OCI-LY7 (cell line): ENCODE data around the gene IFIT1B. TPM values are rescaled to one million over a fixed set of nuclear protein-coding genes. Genes with fewer than 3 reads are reported as not detected.

Experiments used
- BruUV-seq: library from RNA; stranded (reverse); fragments of 400-500 nt; replicated peaks from 2 replicates; lab custom pipeline; 2021; lab: Mats Ljungman, UMichigan
- CTCF ChIA-PET: fragments of 300-600 bp; sonication (Branson Sonifier 250); formaldehyde crosslinking; loops from one replicate; lab custom pipeline; 2022; ENCODE audit warnings: antibody characterized with exemption; ENCODE audit not compliant: unreplicated experiment; lab: Charles Lee
- POLR2A ChIA-PET: fragments of 300-600 bp; sonication (Branson Sonifier 250); formaldehyde crosslinking; loops from one replicate; lab custom pipeline; 2022; ENCODE audit warnings: antibody characterized with exemption; lab: Charles Lee
- DNase-seq: peaks from one replicate; pipeline ENCODE4 v3.0.0-alpha.2; 2015; ENCODE audit warnings: low spot score
- H2AFZ ChIP-seq: fragments of 200-600 bp; sonication (generic), shearing (Covaris generic); 2 replicates; pipeline ENCODE4 v1.6.1; 2014; ENCODE audit warnings: mild to moderate bottlenecking, antibody characterized with exemption, low read length, moderate library complexity
- H3K27ac ChIP-seq: fragments of 200-600 bp; sonication (generic); 2 replicates; pipeline ENCODE4 v1.5.1; 2014; ENCODE audit warnings: mixed run types, low read depth, mild to moderate bottlenecking, moderate library complexity, low read length, inconsistent platforms; ENCODE audit not compliant: poor library complexity, severe bottlenecking
- H3K36me3 ChIP-seq: fragments of 200-600 bp; sonication (generic); 2 replicates; pipeline ENCODE4 v1.6.1; 2014; ENCODE audit warnings: mild to moderate bottlenecking, antibody characterized with exemption, low read length, moderate library complexity, mixed read lengths; ENCODE audit not compliant: insufficient read depth
- H3K4me1 ChIP-seq: fragments of 200-600 bp; sonication (generic); 2 replicates; pipeline ENCODE4 v1.5.1; 2014; ENCODE audit warnings: mild to moderate bottlenecking, low read length; ENCODE audit not compliant: insufficient read depth, poor library complexity, severe bottlenecking
- H3K4me2 ChIP-seq: fragments of 200-600 bp; sonication (generic); 2 replicates; pipeline ENCODE4 v1.6.1; 2014; ENCODE audit warnings: mild to moderate bottlenecking, low read length
- H3K4me3 ChIP-seq: fragments of 200-600 bp; sonication (generic); 2 replicates; pipeline ENCODE4 v1.5.1; 2014; ENCODE audit warnings: mild to moderate bottlenecking, low read depth, low read length; ENCODE audit not compliant: poor library complexity, severe bottlenecking
- H3K79me2 ChIP-seq: fragments of 200-600 bp; sonication (generic); 2 replicates; pipeline ENCODE4 v1.6.1; 2016; ENCODE audit warnings: low read depth, mild to moderate bottlenecking, low read length, moderate library complexity, mixed read lengths; ENCODE audit not compliant: insufficient read depth
- H3K9me2 ChIP-seq: fragments of 200-600 bp; sonication (generic); 2 replicates; pipeline ENCODE4 v1.6.1; 2016; ENCODE audit warnings: mild to moderate bottlenecking, low read length, mixed read lengths; ENCODE audit not compliant: insufficient read depth
- H3K9me3 ChIP-seq: fragments of 200-600 bp; sonication (generic); 2 replicates; pipeline ENCODE4 v1.6.1; 2014; ENCODE audit warnings: mild to moderate bottlenecking, mixed run types, low read length, mixed read lengths
- H4K20me1 ChIP-seq: fragments of 200-600 bp; sonication (generic); 2 replicates; pipeline ENCODE4 v1.6.1; 2014; ENCODE audit warnings: mild to moderate bottlenecking, antibody characterized with exemption, low read length, moderate library complexity, mixed read lengths; ENCODE audit not compliant: insufficient read depth
- EZH2phosphoT487 ChIP-seq: fragments of 200-600 bp; sonication (generic); IDR thresholded peaks from 2 replicates; pipeline ENCODE4 v1.6.1; 2018; ENCODE audit warnings: low read depth, borderline replicate concordance, mild to moderate bottlenecking, mixed run types, antibody characterized with exemption, low read length, moderate library complexity, mixed read lengths
- intact Hi-C: fragments of 100-400 bp; cut with micrococcal nuclease; formaldehyde crosslinking; loops from one replicate; pipeline ENCODE4 v1.10.0; 2022; ENCODE audit not compliant: unreplicated experiment
- total RNA-seq, 2 experiments: library from RNA; depleted of rRNA in 1 of 2; stranded (reverse); fragments of >200 nt in 1 of 2; shearing (Covaris generic) in 1 of 2; gene quantifications; 2 replicates each; pipeline ENCODE4 v1.2.3, GENCODE V29; 2014 to 2022
- TF ChIP-seq, protein P1 (sequence below): fragments of 200-600 bp; sonication (generic); conservative IDR thresholded peaks from 2 replicates; pipeline ENCODE4 v1.5.1; 2014; ENCODE audit warnings: mild to moderate bottlenecking, antibody characterized with exemption, low read length, moderate library complexity, mixed read lengths

IFIT1B gene
- total RNA-seq, 2 experiments from 2014 or later: not detected

DNA sequence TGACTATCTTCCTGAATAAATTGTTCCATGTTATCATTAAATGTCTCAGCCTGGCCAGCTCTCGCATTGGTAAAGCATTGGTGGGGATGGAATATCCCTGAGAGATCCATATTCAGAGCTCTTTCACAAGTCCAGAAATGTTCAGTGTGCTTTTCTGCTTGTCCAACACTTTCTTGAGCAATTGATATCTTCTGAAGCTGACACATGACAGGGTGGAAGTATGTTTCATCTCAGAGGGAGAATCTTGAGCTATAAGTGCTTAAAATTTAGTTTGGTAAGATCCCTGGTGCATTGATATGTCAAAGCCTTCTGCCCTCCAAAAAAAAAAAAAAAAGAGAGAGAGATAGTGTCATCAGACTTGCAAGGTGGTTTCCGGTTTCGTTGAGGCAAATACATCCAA lies 42.6 kb upstream of the IFIT1B start:
- no peak overlapping the region for H2AFZ ChIP-seq
- TF ChIP-seq EZH2phosphoT487: no peak
- TF ChIP-seq, protein P1, sequence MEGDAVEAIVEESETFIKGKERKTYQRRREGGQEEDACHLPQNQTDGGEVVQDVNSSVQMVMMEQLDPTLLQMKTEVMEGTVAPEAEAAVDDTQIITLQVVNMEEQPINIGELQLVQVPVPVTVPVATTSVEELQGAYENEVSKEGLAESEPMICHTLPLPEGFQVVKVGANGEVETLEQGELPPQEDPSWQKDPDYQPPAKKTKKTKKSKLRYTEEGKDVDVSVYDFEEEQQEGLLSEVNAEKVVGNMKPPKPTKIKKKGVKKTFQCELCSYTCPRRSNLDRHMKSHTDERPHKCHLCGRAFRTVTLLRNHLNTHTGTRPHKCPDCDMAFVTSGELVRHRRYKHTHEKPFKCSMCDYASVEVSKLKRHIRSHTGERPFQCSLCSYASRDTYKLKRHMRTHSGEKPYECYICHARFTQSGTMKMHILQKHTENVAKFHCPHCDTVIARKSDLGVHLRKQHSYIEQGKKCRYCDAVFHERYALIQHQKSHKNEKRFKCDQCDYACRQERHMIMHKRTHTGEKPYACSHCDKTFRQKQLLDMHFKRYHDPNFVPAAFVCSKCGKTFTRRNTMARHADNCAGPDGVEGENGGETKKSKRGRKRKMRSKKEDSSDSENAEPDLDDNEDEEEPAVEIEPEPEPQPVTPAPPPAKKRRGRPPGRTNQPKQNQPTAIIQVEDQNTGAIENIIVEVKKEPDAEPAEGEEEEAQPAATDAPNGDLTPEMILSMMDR: no peak
- ChIA-PET CTCF (no interaction called here), POLR2A (interaction anchor here (0.7 kb wide), 1 partner anchor 27 kb away, joined by 5 read pairs; no protein-coding TSS in a partner anchor)
- H4K20me1 ChIP-seq: no peaks in the 10 kb centered on the region
- H3K9me3 ChIP-seq: no peaks in the 10 kb centered on the region
- H3K79me2 ChIP-seq: no peaks in the 10 kb centered on the region
- peaks cover 24% of the 10 kb centered on the region for H3K4me1 ChIP-seq
- no peak overlapping the region for H3K27ac ChIP-seq
- peak; percentile 6 for DNase-seq
- H3K4me2 ChIP-seq: no peak overlapping the region
- intact Hi-C loops: no loop called here
- no peak overlapping the region for H3K4me3 ChIP-seq
- H3K9me2 ChIP-seq: no peaks in the 10 kb centered on the region
- BruUV-seq: no TSS peak
- no peaks in the 10 kb centered on the region for H3K36me3 ChIP-seq

GRCh38 chr10:89336241-89336640 lies 41.6 kb upstream of the IFIT1B start:
- peaks cover 24% of the 10 kb centered on the region for H3K4me1 ChIP-seq
- no peaks in the 10 kb centered on the region for H3K9me2 ChIP-seq
- H2AFZ ChIP-seq: no peak overlapping the region
- TF ChIP-seq EZH2phosphoT487: no peak
- TF ChIP-seq, protein P1: no peak
- no peak overlapping the region for H3K4me3 ChIP-seq
- H3K27ac ChIP-seq: no peak overlapping the region
- DNase-seq: no peak
- H3K79me2 ChIP-seq: no peaks in the 10 kb centered on the region
- CTCF ChIA-PET: no interaction called here
- no peaks in the 10 kb centered on the region for H4K20me1 ChIP-seq
- intact Hi-C loops: no loop called here
- POLR2A ChIA-PET: no interaction called here
- no peak overlapping the region for H3K4me2 ChIP-seq
- no TSS peak for BruUV-seq
- no peaks in the 10 kb centered on the region for H3K36me3 ChIP-seq
- no peaks in the 10 kb centered on the region for H3K9me3 ChIP-seq

DNA sequence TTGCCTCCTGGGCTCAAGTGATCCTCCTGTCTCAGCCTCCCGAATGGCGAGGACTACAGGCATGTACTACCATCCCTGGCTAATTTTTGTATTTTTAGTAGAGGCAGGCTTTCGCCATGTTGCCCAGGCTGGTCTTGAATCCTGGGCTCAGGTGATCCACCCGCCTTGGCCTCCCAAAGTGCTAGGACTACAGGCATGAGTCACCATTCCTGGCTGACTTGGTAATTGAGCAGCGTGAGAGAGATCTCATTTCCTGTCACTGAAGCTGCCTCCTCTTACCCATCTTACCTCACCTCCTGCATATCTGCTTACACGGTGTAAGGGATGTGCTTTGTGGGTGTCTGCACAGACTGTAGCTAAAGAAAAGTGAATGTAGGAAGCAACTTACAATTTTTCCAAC lies 40.4 kb upstream of the IFIT1B start:
- TF ChIP-seq, protein P1: no peak
- no peak for TF ChIP-seq EZH2phosphoT487
- Histone ChIP-seq H3K27ac (no peak overlapping the region), H3K9me3 (no peaks in the 10 kb centered on the region), H4K20me1 (no peaks in the 10 kb centered on the region), H2AFZ (no peak overlapping the region), H3K9me2 (no peaks in the 10 kb centered on the region), H3K4me2 (no peak overlapping the region), H3K79me2 (no peaks in the 10 kb centered on the region), H3K4me1 (peaks cover 17% of the 10 kb centered on the region), H3K36me3 (no peaks in the 10 kb centered on the region), H3K4me3 (no peak overlapping the region)
- no peak for DNase-seq
- ChIA-PET CTCF (no interaction called here), POLR2A (interaction anchor here (1.1 kb wide), 1 partner anchor 389 kb away, joined by 3 read pairs; no protein-coding TSS in a partner anchor)
- intact Hi-C loops: no loop called here
- BruUV-seq: no TSS peak
